SIG-M5 treated with dmso at 0.1 percent for 504 hours (cell line): ENCODE results near the gene SYT6.

Experiments used
- DNase-seq: peaks from one replicate; lab custom pipeline; 2025; ENCODE audit not compliant: unreplicated experiment; lab: John Stamatoyannopoulos, UW

Gene SYT6

GRCh38 chr1:114154963-114155322, 1.3 kb upstream of the SYT6 start:
- DNase-seq: no peak

- no peak for DNase-seq
Measured at GRCh38 chr1:114154146-114154962, 685 bp upstream of the SYT6 start.

DNA sequence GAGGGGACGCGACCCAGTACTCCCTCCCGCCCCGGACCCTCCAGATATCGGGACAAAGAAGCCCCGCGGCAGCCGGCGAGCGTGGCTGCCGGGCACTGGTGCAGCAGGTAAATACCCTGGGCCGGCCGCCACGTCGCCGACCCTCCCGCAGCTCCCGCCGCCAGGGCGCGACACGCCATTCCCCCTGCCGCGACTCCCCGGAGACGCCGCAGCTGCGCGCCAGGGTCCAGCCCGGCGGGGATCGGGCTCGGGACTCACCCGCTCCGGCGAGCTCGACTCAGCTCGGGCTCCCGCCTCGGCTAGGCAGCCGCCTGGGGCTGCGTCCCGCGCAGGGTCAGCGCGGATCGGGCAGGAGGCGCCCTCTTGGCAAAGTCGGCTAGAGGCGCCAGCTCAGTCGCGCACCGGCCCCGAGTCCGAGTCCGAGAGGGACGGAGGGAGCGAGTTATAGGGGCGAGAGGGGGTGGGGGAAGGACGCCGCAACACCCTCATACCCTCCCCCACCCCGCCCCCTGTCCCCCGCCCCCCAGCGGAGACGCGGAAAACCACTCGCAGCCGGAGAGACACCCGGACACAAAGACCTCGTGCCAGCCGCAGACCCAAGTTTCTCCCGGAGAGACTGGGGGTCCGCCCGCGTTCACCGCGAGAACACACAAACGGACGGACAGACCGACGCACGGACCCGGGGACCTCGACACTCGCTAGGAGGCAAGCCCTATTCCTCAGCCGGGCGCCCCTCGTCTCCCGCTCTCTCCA, 985 bp downstream of the SYT6 start:
- DNase-seq: no peak

DNA sequence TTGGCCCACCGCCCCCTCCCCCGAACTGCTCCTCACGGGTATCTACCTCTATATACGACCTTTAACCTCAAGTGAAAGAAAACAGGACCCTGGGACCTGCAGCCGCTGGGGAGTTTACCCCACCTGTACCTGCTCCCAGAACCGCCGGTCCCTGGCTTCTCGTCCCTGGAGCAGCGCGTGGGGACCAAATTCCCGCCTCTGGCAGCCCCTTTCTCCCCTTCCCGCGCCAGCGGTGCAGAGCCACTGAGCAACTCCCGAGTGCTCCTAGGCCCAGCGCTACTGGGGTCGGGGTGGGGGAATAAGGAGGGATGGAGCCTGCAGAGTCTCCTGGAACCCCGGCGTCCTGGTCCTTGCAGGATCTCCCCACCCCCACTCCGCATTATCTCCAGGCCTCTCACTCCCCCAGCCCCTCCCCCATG, 1.6 kb downstream of the SYT6 start:
- DNase-seq: no peak

DNA sequence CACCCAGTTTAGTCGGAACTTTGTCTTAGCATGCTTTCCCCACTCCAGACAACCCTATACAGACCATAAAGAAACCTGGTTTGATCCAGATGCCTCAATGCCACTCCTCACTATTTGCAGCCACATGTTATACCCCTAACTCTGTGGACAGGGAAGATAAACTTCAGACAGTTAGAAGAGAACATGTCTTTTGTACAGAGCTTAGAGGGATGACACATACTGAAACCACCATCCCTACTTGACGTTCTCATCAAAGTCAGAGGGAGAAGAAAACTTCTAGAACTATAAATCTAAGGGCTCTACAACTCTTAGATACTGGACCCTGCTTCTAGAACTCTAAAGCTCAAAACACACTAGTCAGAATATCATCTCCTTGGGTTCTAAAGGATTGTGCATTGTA, 3.7 kb downstream of the SYT6 start:
- no peak for DNase-seq

GRCh38 chr1:114149211-114149610, 4.5 kb downstream of the SYT6 start:
- DNase-seq: no peak

- no peak for DNase-seq
Measured at GRCh38 chr1:114145504-114146151, 8.0 kb downstream of the SYT6 start.

GRCh38 chr1:114144016-114144415, 9.7 kb downstream of the SYT6 start:
- no peak for DNase-seq

DNA sequence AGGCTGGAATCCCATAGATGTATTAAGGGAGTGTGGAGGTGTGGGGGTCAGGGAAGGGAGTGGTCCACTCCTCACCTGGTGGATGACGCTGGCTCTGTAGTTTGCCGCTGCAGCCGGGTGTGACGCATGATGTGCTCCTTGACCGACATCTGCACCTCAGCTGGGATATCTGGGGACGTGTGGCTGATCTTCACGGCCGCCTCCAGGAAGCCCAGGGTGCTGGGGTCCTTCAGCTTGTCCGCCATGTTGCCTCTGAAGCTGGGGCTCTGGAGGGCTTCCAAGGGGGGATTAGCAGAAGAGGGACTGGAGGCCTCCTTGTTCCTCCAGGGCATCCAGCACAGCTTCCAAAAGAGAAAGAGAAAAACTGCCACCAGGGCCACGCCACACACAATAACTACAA, 14.1 kb downstream of the SYT6 start:
- no peak for DNase-seq

GRCh38 chr1:114137497-114137896, 16.2 kb downstream of the SYT6 start:
- no peak for DNase-seq

- DNase-seq: no peak
Measured at GRCh38 chr1:114135786-114136185, 17.9 kb downstream of the SYT6 start.

DNA sequence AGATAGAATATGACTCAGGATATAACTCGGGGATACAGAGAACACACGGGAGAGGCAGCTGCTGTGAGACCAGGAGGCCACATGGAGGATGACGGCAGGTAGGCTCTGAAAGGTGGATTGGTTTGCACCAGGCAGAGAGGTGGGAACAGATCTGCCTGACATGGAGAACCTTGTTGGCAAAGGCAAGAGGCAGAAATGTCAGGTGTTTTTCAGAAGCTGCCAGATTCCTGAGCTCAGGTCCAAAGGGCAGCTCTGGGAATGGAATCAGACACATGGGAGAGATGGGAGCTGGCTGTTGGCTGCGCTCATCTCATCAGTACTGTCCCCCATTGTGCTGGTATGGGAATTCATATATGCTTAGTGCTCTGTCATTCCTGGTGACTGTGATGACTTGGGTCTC, 19.2 kb downstream of the SYT6 start:
- DNase-seq: no peak

DNA sequence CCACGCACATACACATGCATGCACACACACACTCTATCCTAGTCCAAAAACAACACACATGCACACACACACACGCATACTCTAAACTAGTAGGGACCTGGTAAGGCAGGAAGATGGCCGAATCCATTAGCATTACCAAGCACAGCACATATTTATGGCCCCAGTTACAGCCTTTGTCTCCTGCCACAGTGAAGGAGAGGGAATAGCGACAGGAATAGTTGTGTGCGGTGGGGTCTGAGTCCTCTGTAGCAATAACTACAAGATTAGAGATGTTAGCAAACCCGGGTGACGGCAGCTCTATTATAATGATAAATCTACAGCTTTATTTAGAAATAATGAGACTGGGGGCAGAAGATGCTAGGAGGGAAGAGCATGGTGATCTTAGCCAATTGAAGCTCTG, 20.5 kb downstream of the SYT6 start:
- no peak for DNase-seq

- DNase-seq: no peak
Measured at GRCh38 chr1:114131526-114132220, 22.0 kb downstream of the SYT6 start.

- peak; percentile 38 for DNase-seq
Measured at GRCh38 chr1:114130846-114131525, 22.7 kb downstream of the SYT6 start.

- no peak for DNase-seq
Measured at GRCh38 chr1:114130213-114130612, 23.5 kb downstream of the SYT6 start.

- no peak for DNase-seq
Measured at GRCh38 chr1:114128293-114128692, 25.4 kb downstream of the SYT6 start.

DNA sequence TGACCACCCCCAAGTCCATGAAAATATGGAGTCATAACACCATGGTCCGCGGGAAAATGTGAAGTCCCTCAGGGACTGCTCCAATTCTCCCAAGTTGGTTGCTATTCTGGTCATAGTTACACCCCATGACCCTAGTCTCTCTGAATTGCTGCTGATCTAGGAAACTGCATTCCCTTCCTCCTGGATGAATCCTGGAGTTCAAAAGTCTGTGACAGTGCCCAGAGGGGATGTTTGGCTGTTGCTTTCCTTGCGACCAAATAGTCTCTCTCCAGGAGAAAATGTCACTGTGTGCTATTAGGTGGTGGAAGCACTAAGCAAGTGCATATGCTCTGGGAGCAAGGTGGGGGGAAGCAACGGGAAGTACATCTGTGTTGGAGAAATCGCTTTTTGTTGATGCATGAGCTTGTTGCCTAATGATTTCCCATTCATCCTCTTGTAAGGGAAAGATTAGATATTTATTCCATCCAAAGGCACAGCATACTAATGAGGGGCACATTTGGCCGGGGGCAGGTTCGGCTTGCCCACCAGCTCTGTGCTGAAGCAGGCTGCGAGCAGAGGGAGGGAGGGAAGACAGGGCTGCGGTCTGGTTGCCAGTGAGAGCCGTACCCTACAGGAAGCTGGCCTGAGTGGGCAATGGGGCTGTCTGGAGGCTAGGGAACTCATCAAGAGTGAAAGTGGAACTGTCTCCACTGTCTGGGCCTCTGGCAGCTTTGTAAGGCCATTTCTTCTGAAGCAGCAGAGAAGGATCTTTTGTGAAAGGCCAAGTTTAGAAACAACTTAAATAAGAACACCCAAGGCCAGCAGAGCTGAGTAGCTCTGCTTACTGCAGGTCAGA, 27.2 kb downstream of the SYT6 start:
- peak; percentile 66 for DNase-seq

DNA sequence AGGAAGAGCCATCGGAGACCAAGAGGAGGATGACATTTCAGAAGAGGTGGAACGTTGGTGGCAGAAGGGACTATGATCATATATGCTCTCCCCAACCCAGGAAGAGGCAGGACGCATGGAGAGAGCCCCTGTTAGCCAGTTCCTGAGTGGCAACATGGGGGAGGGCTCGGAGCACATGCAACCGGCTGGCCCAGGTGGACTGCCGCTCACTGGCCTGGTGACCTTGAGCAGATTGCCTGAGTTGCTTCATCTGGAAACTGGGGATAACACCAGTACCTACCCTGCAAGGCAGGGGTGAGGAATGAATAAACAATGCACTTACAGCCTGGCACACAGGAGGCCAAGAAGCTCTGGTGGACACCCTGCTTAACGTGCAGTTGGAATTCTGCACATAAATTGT, 29.0 kb downstream of the SYT6 start:
- no peak for DNase-seq
